ENCODE results near the gene TCF4. TPM values are rescaled to one million over a fixed set of nuclear protein-coding genes. Genes with fewer than 3 reads are reported as not detected.

TCF4 gene
- total and polyA plus RNA-seq, 2 donors (not counting 3 experiments of a cell fraction or from before 2014, with no cell fraction given): 183 to 390 TPM

DNA sequence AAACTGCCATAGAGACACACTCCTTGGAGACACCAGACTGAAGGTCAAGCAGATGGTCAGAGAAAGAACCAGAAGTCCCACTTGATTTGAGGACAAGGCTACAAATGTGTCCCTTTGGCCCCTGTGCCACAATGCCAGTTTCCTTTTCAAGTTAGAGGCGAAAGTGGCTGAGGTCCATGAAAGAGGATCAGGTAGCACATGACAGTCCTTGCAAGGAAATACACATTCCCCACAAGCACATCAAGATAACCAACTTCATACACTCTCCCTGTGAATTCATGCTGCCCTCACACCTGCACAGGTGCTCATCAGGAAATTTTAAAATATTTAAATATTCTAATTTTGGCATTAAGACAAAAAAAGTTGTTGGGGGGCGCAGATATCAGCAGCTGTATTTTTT is 218.6 kb downstream of the TCF4 start:
- DNase-seq (ENCODE audit: low read depth, low spot score) (no peak), FAIRE-seq (no peak)
- intact Hi-C loops (cut with micrococcal nuclease): no loop called here
- ChIA-PET POLR2A (interaction anchor here (1.0 kb wide), 1 partner anchor 25 kb away, joined by 3 read pairs; no protein-coding TSS in a partner anchor), CTCF (interaction anchor here (0.7 to 1.0 kb wide), 3 partner anchors 12 to 48 kb away, joined by 3 to 4 read pairs (median 3); no protein-coding TSS in a partner anchor)
- no peaks in the 10 kb centered on the region for H3K9me1 ChIP-seq (replicated peaks; ENCODE audit: control insufficient read depth, extremely low read depth, insufficient read depth, low read length)
- no peak overlapping the region for H3K4me2 ChIP-seq (ENCODE audit: insufficient read depth, low read length)
- no peak overlapping the region for H2AFZ ChIP-seq (ENCODE audit: low read depth, low read length)
- H3K79me2 ChIP-seq (ENCODE audit: control insufficient read depth, insufficient read depth, low read length): peaks cover 79% of the 10 kb centered on the region
- no peak overlapping the region for H3K9ac ChIP-seq (replicated peaks; ENCODE audit: extremely low read depth, insufficient read depth, low read length)
- peaks cover 4% of the 10 kb centered on the region in 2 experiments for H3K36me3 ChIP-seq (ENCODE audit: control insufficient read depth in 2 of 2, extremely low read depth in 1 of 2, insufficient read depth in 2 of 2, low read length in 2 of 2)
- TF ChIP-seq POLR2A (IDR thresholded peaks at IDR 0.05; ENCODE audit: low read depth, low read length): no peak
- no peaks in the 10 kb centered on the region for H3K4me1 ChIP-seq (ENCODE audit: control insufficient read depth, extremely low read depth, insufficient read depth, low read length)
- H4K20me1 ChIP-seq (replicated peaks; ENCODE audit: control insufficient read depth, extremely low read depth, insufficient read depth, low read length): peaks cover 33% of the 10 kb centered on the region
- H3K4me3 ChIP-seq (replicated peaks in 1 of 3; ENCODE audit: insufficient read depth in 1 of 3, low read depth in 1 of 3, low read length in 3 of 3): no peak overlapping the region
- H3K9me3 ChIP-seq (replicated peaks; ENCODE audit: control insufficient read depth, insufficient read depth, low read length): no peaks in the 10 kb centered on the region
- dilution Hi-C loops (cut with MboI; ENCODE audit: extremely low pct_ligation_motif_present, low sequenced_read_pairs): no loop called here
- no peak overlapping the region for H3K27ac ChIP-seq (ENCODE audit: insufficient read depth, low read depth, low read length)
- no TSS peak for BruUV-seq (replicated peaks)
- no peaks in the 10 kb centered on the region for H3K27me3 ChIP-seq (ENCODE audit: control insufficient read depth in 2 of 2, insufficient read depth in 2 of 2, low read length in 2 of 2)

GRCh38 chr18:55365342-55365741 is 222.7 kb downstream of the TCF4 start:
- intact Hi-C loops (cut with micrococcal nuclease) (no loop called here), dilution Hi-C loops (cut with MboI; ENCODE audit: extremely low pct_ligation_motif_present, low sequenced_read_pairs) (no loop called here)
- H3K36me3 ChIP-seq (ENCODE audit: control insufficient read depth in 2 of 2, extremely low read depth in 1 of 2, insufficient read depth in 2 of 2, low read length in 2 of 2): peaks cover under 1 to 2% of the 10 kb centered on the region in 2 experiments
- no peak for DNase-seq (ENCODE audit: low read depth, low spot score)
- H4K20me1 ChIP-seq (replicated peaks; ENCODE audit: control insufficient read depth, extremely low read depth, insufficient read depth, low read length): peaks cover 35% of the 10 kb centered on the region
- H3K9ac ChIP-seq (replicated peaks; ENCODE audit: extremely low read depth, insufficient read depth, low read length): no peak overlapping the region
- H3K79me2 ChIP-seq (ENCODE audit: control insufficient read depth, insufficient read depth, low read length): peaks cover 79% of the 10 kb centered on the region
- no peak overlapping the region for H2AFZ ChIP-seq (ENCODE audit: low read depth, low read length)
- no peak overlapping the region for H3K27ac ChIP-seq (ENCODE audit: insufficient read depth, low read depth, low read length)
- ChIA-PET POLR2A (no interaction called here), CTCF (interaction anchor here (1.0 kb wide), 1 partner anchor 131 kb away, joined by 4 read pairs; no protein-coding TSS in a partner anchor)
- no peaks in the 10 kb centered on the region for H3K9me1 ChIP-seq (replicated peaks; ENCODE audit: control insufficient read depth, extremely low read depth, insufficient read depth, low read length)
- no TSS peak for BruUV-seq (replicated peaks)
- TF ChIP-seq FOS (IDR thresholded peaks at IDR 0.05; ENCODE audit: borderline replicate concordance, insufficient read depth, low read length): no peak
- H3K27me3 ChIP-seq (ENCODE audit: control insufficient read depth in 2 of 2, insufficient read depth in 2 of 2, low read length in 2 of 2): no peaks in the 10 kb centered on the region
- H3K4me1 ChIP-seq (ENCODE audit: control insufficient read depth, extremely low read depth, insufficient read depth, low read length): peaks cover 7% of the 10 kb centered on the region
- no peak overlapping the region for H3K4me3 ChIP-seq (replicated peaks in 1 of 3; ENCODE audit: insufficient read depth in 1 of 3, low read depth in 1 of 3, low read length in 3 of 3)
- no peak overlapping the region for H3K4me2 ChIP-seq (ENCODE audit: insufficient read depth, low read length)
- FAIRE-seq: no peak
- no peaks in the 10 kb centered on the region for H3K9me3 ChIP-seq (replicated peaks; ENCODE audit: control insufficient read depth, insufficient read depth, low read length)
